ENCODE results near the gene GRID2.

The GRID2 gene

DNA sequence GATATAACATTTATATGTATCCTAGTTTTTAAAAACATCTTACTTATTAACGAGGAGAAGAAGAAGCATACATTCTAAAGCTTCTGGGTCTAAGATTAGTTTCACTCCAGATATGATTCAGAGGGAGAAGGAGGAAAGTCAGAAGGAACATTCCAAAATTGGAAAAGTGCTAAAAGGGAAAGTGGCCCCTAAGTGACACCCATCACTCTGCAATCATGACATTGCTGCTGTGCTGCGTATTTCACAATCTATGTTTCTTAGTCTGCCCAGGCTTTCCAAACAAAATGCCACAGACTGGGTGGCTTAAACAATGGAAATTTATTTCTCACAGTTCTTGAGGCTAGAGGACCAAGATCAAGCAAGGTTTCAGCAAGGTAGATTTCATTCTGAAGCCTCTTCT is 1452.3 kb downstream of the GRID2 start:
- no peak for DNase-seq (ENCODE audit: low read depth)

DNA sequence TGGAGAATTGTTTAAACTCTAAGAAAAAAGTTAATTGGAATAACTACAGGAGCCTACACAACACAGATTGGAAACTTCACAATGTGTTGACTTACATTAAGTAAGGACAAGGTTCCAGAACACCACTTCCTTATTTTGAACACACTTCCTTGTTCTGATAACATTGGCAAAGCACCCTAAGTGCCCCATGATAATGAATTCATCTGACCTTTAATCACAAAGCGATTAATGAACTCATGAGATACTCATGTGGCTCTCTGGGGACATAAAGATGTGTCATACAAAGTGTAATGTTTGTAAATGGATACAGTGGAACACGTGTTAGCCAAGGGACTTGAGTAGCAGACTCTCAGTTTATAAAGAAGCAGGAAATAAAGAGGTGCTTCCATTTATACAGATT is 1455.7 kb downstream of the GRID2 start:
- DNase-seq (ENCODE audit: low read depth) = no peak

GRCh38 chr4:93760284-93760683 is 1456.5 kb downstream of the GRID2 start:
- no peak for DNase-seq (ENCODE audit: low read depth)

DNA sequence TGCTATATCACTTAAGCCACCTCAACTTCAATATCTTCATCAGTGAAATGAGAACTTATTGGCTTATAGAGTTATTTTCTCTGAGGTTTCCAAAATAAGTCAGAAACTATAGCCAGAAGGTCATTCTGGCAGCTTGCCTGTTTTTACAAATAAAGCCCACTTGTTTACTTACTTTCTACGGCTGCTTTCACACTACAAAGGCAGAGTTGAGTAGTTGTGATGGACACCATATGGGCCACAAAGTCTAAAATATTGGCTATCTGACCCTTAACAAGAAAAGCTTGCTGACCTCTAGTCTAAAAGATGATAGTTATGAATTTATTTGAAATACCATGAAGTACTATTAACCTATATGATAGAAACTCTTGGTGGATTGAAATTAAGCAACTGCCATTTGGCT is 1457.5 kb downstream of the GRID2 start:
- no peak for DNase-seq (ENCODE audit: low read depth)

GRCh38 chr4:93764639-93765246 is 1461.0 kb downstream of the GRID2 start:
- no peak for DNase-seq (ENCODE audit: low read depth)

DNA sequence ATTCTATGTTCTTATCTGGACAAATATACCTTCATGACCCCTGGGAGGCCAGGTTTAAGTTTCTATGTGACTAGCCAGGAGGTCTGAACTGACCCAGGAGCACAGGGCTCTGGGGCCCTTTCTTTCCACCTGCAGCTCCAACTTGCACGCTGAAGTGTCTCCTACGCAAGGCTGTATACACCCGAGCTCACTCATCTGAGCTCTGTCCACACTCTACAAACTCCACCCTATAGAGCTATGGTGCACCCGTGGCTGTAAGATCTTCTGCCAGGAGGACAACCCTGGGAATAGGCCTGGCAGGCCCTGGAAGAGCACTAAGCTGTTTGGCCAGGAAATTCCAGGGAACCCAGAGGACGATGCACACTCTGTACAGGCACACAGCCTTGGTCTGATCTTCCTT is 1464.2 kb downstream of the GRID2 start:
- DNase-seq (ENCODE audit: low read depth) = no peak

DNA sequence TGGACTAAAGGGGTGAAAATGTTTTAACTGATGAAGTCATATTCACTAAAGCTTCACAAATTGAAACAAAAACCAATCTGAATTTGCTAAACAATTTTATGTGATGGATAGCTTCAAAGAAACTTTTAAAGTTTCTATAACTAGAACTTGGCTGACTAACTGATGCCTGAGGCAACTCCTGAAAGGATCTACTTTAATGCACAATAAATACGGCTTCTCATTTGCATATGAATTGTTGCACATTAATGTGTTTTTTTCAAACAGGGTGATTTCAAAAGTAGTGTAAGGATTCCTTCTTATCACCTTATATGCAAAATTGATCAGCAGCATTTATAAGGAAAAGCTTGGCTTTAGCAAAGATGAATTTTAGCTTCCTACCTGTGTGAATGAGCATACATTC is 1466.4 kb downstream of the GRID2 start:
- no peak for DNase-seq (ENCODE audit: low read depth)

DNA sequence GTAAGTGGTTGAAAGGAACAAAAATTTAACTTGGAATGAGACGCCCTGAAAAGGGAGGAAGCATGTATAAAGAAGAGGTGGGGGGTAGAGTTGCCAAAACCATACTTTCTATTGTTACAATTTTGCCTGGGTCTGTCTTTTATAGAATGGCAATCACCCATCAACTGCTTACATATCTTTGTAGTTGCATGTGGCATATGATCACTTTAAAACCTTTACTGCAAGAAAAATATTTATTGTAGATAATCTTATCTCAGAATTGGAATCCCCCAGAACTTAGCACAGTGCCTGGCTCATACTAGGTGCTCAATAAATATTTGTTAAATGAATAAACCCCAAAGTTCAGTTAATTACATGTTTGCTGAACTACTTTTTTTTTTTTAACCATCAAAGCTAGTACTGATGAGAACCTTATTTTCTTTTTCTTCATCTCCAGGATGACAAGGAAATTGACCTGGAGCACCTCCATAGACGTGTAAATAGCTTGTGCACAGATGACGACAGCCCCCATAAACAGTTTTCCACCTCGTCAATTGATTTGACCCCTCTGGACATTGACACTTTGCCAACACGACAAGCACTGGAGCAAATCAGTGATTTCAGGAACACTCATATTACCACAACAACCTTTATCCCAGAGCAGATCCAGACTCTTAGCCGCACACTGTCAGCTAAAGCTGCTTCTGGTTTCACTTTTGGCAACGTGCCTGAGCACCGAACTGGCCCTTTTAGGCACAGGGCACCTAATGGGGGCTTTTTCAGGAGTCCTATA is 1468.1 kb downstream of the GRID2 start:
- DNase-seq (ENCODE audit: low read depth) = no peak

- no peak for DNase-seq (ENCODE audit: low read depth)
Observed at GRCh38 chr4:93772858-93773257, 1469.1 kb downstream of the GRID2 start.

- no peak for DNase-seq (ENCODE audit: low read depth)
Observed at GRCh38 chr4:93775551-93775950, 1471.8 kb downstream of the GRID2 start.

GRCh38 chr4:93776386-93777080 is 1472.8 kb downstream of the GRID2 start:
- DNase-seq (ENCODE audit: low read depth) = no peak

GRCh38 chr4:93777081-93777460 is 1473.3 kb downstream of the GRID2 start:
- no peak for DNase-seq (ENCODE audit: low read depth)

- DNase-seq (ENCODE audit: low read depth) = no peak
Observed at GRCh38 chr4:93779228-93779627, 1475.5 kb downstream of the GRID2 start.

GRCh38 chr4:93780080-93780479 is 1476.3 kb downstream of the GRID2 start:
- DNase-seq (ENCODE audit: low read depth) = no peak

- DNase-seq (ENCODE audit: low read depth) = no peak
Observed at GRCh38 chr4:93781198-93781597, 1477.4 kb downstream of the GRID2 start.

- DNase-seq (ENCODE audit: low read depth) = no peak
Observed at GRCh38 chr4:93786149-93786548, 1482.4 kb downstream of the GRID2 start.

GRCh38 chr4:93788712-93789111 is 1484.9 kb downstream of the GRID2 start:
- no peak for DNase-seq (ENCODE audit: low read depth)

DNA sequence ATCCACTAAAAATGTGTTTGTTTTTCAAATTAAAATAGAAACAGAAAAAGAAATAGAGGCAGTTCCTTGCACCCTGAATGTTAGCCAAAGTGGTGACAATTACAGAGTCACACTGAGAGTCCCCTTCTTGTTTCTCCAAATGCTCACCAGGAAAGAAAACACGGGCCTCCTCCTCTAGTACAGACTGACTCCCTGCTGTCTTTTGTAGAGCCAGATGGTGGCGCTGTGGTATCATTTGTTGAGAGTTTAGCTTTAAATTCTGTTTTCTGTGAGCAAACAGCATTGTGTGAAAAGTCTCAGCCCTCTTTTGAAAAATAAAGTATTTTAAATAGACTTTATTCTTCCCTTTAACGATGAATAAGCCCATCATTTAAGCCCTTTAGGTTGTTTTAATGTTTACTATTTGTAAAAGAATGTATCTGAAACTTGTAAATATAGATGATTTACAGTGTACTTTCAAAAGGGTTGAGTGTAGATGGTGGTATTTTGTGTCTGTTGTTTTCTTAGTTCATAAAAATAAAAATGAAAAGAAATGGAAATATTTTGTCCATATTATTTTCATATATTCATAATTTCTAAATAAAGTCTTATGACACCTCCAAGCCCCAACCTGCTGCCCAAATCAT is 1487.9 kb downstream of the GRID2 start:
- DNase-seq (ENCODE audit: low read depth) = no peak

- DNase-seq (ENCODE audit: low read depth) = no peak
Observed at GRCh38 chr4:93802045-93802444, 1498.3 kb downstream of the GRID2 start.

GRCh38 chr4:93809773-93810172 is 1506.0 kb downstream of the GRID2 start:
- DNase-seq (ENCODE audit: low read depth) = no peak

- DNase-seq (ENCODE audit: low read depth) = no peak
Observed at GRCh38 chr4:93810340-93810992, 1506.7 kb downstream of the GRID2 start.

DNA sequence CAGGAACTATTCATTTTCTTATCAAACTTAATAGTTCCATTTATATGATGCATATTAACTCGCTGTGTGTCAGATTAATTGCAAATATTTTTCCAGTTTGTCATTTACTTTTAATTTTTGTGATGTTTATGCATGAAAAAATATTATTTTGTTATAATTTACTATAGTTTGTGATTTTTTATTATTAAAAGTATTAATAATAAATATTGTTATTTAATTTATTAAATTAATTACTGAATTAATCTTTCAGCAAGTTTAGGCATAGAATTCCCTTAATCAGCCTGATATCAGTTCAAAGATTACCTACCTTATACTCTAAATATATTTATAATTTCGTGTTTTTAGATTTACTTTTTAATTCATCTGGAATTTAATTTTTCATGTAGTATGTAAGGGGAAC is 1509.3 kb downstream of the GRID2 start:
- no peak for DNase-seq (ENCODE audit: low read depth)
